ENCODE results near the gene TSHZ2. TPM values are rescaled to one million over a fixed set of nuclear protein-coding genes. Genes with fewer than 3 reads are reported as not detected.
"Not testable (repeated sequence)": the region's sequence is repeated elsewhere in the genome, so short reads cannot be mapped to it uniquely, and the experiment has no call there.

Gene TSHZ2
- total RNA-seq, 3 donors from 2014 or later: 31.7 to 106 (median 59.6) TPM

DNA sequence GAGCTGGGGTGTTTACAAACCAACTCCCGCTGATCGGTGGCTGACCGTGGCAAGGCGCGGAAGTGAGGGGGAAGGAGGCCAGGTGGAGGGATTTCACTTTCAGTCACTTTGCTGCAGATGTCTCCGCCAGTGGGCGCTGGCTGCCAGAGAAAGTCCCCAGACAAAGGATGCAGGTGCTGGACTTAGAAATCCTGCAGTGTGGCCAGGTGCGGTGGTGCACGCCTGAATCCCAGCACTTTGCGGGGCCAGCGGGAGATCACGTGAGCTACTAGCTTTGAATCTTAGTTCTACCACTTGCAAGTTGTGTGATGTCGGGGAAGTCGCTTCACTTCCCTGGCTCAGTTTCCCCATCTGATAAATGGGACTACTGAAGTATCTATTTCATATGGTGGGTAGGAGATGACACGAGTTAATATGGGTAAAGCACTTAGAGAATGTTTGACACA, 441.1 kb downstream of the TSHZ2 start:
- Histone ChIP-seq H3K36me3 (no peaks in the 10 kb centered on the region), H3K4me3 (no peak overlapping the region), H3K27me3 (no peaks in the 10 kb centered on the region), H3K4me1 (no peaks in the 10 kb centered on the region), H3K9me3 (no peaks in the 10 kb centered on the region), H3K27ac (peak overlapping the region in 1 of 2 donors; percentile 12)
- no peak for DNase-seq (ENCODE audit: low spot score in 2 of 2)
- TF ChIP-seq, protein P1, sequence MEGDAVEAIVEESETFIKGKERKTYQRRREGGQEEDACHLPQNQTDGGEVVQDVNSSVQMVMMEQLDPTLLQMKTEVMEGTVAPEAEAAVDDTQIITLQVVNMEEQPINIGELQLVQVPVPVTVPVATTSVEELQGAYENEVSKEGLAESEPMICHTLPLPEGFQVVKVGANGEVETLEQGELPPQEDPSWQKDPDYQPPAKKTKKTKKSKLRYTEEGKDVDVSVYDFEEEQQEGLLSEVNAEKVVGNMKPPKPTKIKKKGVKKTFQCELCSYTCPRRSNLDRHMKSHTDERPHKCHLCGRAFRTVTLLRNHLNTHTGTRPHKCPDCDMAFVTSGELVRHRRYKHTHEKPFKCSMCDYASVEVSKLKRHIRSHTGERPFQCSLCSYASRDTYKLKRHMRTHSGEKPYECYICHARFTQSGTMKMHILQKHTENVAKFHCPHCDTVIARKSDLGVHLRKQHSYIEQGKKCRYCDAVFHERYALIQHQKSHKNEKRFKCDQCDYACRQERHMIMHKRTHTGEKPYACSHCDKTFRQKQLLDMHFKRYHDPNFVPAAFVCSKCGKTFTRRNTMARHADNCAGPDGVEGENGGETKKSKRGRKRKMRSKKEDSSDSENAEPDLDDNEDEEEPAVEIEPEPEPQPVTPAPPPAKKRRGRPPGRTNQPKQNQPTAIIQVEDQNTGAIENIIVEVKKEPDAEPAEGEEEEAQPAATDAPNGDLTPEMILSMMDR (IDR thresholded peaks at IDR 0.05): no peak
- no peak for TF ChIP-seq POLR2A (IDR thresholded peaks at IDR 0.05)
- no peak for TF ChIP-seq POLR2AphosphoS5 (IDR thresholded peaks at IDR 0.05)
- intact Hi-C loops (cut with DNase I; ENCODE audit: low total_unique reads): no loop called here

DNA sequence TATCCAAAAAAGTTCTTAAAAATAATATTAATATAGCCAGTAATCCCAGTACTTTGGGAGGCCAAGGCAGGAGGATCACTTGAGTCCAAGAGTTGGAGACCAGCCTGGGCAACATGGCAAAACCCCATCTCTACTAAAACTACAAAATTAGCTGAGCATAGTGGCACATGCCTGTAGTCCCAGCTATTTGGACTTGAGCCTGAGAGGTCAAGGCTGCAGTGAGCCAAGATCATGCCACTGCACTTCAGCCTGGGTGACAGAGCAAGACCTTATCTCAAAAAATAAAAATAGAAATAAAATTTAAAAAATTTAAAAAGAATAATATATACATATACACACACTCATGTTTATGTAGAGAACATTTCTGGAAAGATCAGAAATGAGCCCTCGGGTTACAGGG, 441.7 kb downstream of the TSHZ2 start:
- H3K9me3 ChIP-seq; H3K36me3 ChIP-seq; H3K4me3 ChIP-seq; H3K4me1 ChIP-seq; H3K27me3 ChIP-seq; H3K27ac ChIP-seq; intact Hi-C loops (cut with DNase I; ENCODE audit: low total_unique reads); DNase-seq (ENCODE audit: low spot score in 2 of 2): not testable (repeated sequence)

DNA sequence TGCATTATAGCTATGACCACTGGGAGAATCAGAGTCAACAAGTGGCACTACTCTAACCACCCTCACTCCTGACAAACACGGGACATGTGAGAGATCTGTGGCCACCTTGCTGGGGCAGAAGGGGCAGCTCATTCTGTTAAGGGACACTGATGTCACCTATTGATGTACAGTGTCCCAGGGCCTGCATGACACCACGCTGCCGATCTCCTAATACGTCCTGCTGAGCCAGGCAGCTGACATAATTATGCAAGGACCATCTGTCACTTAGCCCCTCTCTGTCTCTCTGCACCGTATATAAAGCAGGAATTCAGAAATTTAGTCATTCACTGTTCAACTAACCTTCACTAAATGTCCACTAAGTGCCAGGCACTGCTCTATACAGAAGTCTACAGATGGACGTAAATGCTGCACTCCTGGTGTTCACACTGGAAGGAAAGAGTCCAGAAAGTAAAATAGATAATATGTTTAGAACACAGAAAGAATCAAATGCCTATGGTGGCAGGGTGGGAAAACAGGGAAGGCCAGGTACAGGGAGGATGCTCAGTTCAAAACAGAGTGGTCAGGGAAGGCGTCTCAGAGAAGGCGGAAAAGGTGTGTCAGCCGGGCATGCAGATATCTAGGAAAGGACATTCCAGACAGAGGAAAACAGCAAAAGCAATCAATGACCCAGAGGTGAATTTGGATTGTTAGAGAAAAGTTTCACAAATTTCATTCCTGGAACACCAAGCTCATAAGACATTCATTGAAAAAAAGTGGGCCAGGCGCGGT, 447.7 kb downstream of the TSHZ2 start:
- no peaks in the 10 kb centered on the region for H3K9me3 ChIP-seq
- no peaks in the 10 kb centered on the region for H3K4me1 ChIP-seq
- no peak overlapping the region for H3K27ac ChIP-seq
- no peaks in the 10 kb centered on the region for H3K36me3 ChIP-seq
- intact Hi-C loops (cut with DNase I; ENCODE audit: low total_unique reads): no loop called here
- DNase-seq (ENCODE audit: low spot score in 2 of 2): no peak
- TF ChIP-seq POLR2AphosphoS5 (IDR thresholded peaks at IDR 0.05) (no peak), POLR2A (IDR thresholded peaks at IDR 0.05) (no peak)
- TF ChIP-seq, protein P1 (IDR thresholded peaks at IDR 0.05): no peak
- no peaks in the 10 kb centered on the region for H3K27me3 ChIP-seq
- no peak overlapping the region for H3K4me3 ChIP-seq

DNA sequence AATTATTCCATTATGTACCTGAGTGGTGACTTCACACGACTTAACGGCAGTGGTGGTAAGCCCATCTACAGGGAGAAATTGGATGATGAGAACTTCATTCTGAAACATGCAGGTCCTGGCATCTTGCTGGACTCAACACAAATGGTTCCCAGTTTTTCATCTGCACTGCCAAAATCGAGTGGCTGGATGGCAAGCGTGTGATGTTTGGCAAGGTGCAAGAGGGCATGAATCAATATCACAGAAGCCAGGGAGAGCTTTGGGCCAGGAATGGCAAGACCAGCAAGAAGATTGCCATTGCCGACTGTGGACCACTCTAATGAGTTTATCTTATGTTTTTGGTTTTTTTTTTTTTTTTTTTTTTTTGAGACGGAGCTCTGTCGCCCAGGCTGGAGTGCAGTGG, 449.2 kb downstream of the TSHZ2 start:
- TF ChIP-seq, protein P1 (IDR thresholded peaks at IDR 0.05): no peak
- TF ChIP-seq POLR2A (IDR thresholded peaks at IDR 0.05) (no peak), POLR2AphosphoS5 (IDR thresholded peaks at IDR 0.05) (no peak)
- Histone ChIP-seq H3K36me3 (no peaks in the 10 kb centered on the region), H3K27me3 (no peaks in the 10 kb centered on the region), H3K4me1 (no peaks in the 10 kb centered on the region), H3K27ac (no peak overlapping the region), H3K9me3 (no peaks in the 10 kb centered on the region), H3K4me3 (no peak overlapping the region)
- DNase-seq (ENCODE audit: low spot score in 2 of 2): no peak
- intact Hi-C loops (cut with DNase I; ENCODE audit: low total_unique reads): no loop called here

DNA sequence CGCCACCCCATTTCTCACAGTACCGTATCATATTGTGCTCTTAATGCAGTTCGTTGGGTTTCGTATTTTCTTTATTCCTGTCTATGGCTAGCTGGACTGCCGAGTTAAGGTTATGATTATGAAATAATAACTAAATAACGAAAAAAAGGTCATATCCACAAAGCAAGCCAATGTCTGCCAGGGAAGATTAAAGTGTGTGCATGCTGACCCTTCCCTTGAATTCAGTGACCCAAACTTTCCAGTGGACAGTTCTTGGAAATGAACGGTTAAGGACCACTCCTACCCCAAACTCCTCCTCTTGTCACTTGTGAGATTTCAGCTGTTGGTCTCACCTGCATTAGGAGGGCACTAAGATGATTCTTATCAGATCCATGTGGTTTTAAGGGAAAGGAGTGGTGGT, 449.9 kb downstream of the TSHZ2 start:
- no peaks in the 10 kb centered on the region for H3K4me1 ChIP-seq
- intact Hi-C loops (cut with DNase I; ENCODE audit: low total_unique reads): no loop called here
- TF ChIP-seq POLR2AphosphoS5 (IDR thresholded peaks at IDR 0.05) (no peak), POLR2A (IDR thresholded peaks at IDR 0.05) (no peak)
- TF ChIP-seq, protein P1 (IDR thresholded peaks at IDR 0.05): no peak

More for the DNA sequence above, 449.9 kb downstream of the TSHZ2 start:
- no peak overlapping the region for H3K27ac ChIP-seq
- H3K27me3 ChIP-seq: no peaks in the 10 kb centered on the region
- no peak overlapping the region for H3K4me3 ChIP-seq
- no peak for DNase-seq (ENCODE audit: low spot score in 2 of 2)
- H3K36me3 ChIP-seq: no peaks in the 10 kb centered on the region
- H3K9me3 ChIP-seq: no peaks in the 10 kb centered on the region

Measured in breast epithelium (tissue), 4 donors.